ENCODE data around the gene STRC.
"Not testable (repeated sequence)": the region's sequence is repeated elsewhere in the genome, so short reads cannot be mapped to it uniquely, and the experiment has no call there.

The STRC gene

DNA sequence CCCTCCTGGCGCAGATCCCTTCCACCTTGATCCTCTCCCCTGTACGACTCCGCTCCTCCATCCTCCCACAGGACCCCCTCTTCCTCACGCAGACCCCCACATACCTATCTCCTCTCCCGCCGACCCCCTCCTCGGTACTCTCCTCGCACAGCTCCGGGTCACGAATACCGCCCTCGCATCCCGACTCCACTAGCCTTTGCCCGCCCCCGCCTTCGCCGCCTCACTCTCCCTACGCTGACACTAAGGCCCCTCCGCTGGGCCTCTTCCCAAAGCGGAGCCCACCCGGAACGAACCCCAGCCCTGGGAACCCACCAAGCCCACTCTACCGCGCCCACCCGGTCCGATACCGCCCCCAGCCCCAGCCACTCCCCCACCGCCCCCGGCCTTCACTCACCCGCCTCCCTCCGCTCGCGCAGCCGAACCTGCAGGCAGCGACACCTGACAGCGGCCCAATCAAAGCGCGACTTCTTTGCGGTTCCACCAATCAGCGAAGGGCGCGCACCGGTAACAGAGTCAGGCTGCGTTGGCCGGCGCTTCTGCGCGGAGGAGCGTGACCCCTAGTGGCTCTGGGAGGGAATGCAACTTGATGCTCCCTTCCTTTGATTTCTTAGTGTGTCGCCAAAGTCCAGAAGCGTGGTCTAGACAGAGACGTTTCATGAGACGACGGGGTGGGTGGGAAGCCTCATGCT lies 28.7 kb downstream of the STRC start, which contains the start of gene PPIP5K1:
TSS of gene PPIP5K1 (minus strand) at position 431 of the 689 bp plus-strand sequence. CDS start 5,704 bp downstream, outside the sequence.
- not testable (repeated sequence) for H3K27ac ChIP-seq

DNA sequence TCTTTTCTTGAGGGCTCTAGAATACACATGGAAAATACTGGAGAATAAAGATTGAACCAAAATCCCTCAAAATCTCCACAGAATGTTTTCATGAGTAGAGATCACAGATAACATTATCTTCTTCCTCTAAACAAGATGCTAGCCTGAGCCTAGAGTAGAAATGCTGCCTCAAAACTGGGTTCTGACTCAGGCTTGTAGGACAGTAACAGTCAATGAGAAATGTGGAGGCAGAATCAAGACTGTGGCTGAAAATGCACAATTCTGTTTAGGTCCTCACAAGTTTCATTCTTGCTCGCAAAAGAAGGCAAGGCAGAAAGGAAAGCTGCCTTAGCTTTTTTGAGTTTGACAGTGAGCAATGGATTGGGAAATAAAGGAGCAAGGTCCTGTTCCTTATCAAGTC lies 44.0 kb downstream of the STRC start:
- H3K27ac ChIP-seq: not testable (repeated sequence)

DNA sequence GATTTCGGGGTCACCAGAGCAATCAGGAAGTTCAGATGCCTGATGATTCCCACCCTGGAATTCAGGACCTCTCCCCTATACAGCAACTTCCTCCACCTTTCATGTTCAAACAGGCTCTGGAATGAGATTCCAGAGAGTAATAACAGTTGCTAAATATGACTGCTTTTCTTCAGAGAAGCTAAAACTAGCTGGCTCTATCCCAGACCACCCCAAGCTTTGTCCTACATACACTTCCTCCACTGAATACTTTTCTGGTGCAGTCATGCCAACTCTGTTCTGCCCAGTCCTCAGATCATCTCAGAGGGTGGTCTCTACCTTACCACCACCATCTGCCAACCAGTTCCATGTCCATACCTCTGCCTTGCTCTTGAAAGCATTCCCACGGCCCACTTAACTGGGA lies 52.0 kb downstream of the STRC start:
- not testable (repeated sequence) for H3K27ac ChIP-seq

DNA sequence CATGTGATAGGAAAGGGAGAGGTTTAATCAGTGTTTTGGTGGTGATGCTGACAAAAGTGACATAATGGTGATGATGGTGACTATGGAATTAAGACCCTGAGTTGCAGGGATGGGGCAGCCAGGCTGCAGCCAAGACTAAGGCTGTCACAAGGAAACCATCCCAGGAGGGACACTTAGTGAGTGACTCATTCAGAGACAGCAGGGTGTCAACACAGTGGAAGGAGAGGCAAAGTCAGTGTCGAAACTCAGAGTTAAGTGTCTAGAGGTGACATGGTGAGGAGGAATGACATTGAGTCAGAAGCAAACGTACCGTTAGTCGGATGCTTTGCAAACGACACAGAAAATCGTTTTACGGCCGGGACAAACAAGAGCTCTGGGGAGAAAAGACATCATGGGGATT lies 54.8 kb downstream of the STRC start:
- H3K27ac ChIP-seq: not testable (repeated sequence)

DNA sequence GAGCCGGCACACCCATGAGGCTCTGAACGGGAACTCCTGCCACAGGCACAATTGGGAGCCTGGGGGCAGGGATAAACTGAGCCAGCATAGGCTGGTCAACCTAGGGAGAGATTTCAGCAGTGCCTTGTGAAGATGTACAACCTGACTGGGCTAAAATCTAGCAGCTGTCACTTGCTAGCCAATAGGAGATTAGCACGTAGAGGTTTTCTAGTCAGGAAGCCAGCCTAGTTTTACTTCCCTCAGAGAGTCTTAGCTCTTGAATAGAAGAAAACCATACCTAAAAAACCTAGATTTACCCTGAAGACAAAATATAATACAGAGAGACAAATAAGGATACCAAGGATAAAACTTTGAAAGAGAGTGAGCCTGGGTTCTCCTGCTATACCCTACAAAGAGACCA lies 55.8 kb downstream of the STRC start:
- not testable (repeated sequence) for H3K27ac ChIP-seq

DNA sequence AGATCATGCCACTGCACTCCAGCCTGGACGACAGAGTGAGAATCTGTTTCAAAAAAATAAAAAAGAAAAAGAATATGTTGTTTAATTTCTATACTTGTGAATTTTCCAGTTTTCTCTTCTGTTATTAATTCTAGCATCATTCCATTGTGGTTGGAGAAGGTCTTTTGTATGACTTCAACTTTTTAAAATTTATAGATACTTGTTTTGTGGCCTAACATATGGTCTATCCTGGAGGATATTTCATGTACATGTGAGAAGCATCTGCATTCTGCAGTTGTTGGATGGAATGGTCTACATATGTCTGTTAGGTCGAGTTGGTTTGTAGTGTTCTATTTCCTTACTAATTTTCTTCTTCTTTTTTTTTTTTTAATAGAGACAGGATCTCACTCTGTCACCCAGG lies 65.6 kb downstream of the STRC start:
- TF ChIP-seq, protein P1, sequence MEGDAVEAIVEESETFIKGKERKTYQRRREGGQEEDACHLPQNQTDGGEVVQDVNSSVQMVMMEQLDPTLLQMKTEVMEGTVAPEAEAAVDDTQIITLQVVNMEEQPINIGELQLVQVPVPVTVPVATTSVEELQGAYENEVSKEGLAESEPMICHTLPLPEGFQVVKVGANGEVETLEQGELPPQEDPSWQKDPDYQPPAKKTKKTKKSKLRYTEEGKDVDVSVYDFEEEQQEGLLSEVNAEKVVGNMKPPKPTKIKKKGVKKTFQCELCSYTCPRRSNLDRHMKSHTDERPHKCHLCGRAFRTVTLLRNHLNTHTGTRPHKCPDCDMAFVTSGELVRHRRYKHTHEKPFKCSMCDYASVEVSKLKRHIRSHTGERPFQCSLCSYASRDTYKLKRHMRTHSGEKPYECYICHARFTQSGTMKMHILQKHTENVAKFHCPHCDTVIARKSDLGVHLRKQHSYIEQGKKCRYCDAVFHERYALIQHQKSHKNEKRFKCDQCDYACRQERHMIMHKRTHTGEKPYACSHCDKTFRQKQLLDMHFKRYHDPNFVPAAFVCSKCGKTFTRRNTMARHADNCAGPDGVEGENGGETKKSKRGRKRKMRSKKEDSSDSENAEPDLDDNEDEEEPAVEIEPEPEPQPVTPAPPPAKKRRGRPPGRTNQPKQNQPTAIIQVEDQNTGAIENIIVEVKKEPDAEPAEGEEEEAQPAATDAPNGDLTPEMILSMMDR (conservative IDR thresholded peaks at IDR 0.05): no peak
- TF ChIP-seq ZFX (IDR thresholded peaks at IDR 0.05): no peak
- H3K27ac ChIP-seq: no peak overlapping the region

DNA sequence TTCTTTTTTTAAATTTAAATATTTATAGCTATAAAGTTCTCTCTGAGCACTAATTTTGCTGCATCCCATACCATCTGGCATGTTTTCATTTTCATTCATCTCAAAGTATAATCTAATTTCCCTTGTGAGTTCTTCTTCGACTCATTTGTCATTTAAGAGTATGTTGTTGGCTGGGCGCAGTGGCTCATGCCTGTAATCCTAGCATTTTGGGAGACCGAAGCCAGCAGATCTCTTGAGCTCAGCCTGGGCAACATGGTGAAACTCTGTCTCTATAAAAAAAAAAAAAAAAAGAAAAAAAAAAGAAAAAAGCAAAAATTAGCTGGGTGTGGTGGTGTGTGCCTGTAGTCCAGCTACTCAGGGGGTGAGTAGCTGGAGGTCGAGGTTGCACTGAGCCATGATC lies 66.3 kb downstream of the STRC start:
- H3K27ac ChIP-seq: no peak overlapping the region
- TF ChIP-seq ZFX (IDR thresholded peaks at IDR 0.05): no peak
- TF ChIP-seq, protein P1 (conservative IDR thresholded peaks at IDR 0.05): no peak

DNA sequence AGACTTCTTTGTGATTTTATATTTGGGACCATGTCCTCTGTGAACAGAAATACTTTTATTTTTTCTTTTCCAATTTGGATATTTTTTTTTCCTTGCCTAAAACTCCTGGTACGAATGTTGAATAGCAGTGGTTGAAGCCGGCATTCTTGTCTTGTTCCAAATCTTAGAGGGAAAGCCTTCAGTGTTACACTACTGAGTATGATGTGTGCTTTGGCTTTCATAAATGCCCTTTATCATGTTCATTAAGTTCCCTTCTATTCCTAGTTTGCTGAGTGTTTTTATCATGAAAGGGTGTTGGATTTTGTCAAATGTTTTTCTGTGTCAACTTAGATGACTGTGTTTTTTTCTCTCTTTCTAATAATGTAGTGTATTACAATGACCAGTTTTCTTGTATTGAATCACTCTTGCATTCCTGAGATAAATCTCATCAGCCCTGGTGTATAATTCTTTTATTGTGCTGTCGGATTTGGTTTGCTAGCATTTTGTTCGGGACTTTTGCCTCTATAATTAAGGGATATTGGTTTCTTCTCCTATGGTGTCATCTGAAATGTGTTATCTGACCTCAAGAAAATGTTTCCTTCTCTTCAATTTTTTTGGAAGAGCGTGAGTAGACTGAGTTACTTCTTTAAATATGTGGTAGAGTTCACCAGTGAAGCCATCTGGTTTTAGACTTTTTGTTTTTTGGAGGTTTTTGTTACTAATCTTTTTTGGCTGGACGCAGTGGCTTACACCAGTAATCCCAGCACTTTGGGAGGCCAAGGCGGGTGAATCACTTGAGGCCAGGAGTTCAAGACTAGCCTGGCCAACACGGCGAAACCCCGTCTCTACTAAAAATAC lies 67.9 kb downstream of the STRC start:
- H3K27ac ChIP-seq: no peak overlapping the region
- no peak for TF ChIP-seq ZFX (IDR thresholded peaks at IDR 0.05)
- TF ChIP-seq, protein P1 (conservative IDR thresholded peaks at IDR 0.05): no peak
